ENCODE results near the gene TINCR.

Gene TINCR

DNA sequence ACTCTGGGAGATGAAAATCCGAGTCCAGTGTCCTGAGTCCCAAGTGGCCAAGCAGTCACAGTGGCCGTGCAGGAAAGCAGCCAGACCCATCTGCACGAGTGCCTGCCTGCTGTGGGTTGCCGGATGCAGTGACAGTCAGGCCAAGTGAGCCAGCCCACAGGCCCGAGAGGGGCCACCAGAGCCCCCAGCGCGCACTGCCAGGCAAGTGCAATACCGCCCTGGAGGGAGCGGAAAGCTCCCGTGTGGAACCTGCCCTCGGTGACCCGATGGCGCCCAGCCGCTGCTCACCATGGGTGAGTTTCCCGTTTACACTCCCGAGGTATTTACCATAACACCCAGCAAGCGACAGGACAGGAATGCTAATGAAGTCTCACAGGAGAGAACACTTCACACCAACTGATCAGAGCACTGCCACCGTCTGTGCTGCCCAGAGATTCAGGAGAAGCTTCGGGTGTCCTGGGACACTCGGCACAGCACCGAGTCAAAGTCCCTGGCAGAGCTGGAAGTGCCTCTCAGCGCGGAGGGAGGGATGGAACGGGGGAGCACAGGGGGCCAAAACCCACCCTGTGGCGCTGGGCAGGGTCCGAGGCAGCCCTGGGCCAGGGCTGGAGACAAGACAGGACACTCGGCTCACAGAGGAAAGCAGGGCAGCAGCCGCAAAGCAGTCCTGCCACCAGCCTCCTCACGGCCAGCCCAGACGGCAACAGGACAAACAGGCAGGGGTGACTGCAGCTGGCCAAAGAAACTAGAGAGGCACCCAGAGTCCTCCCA lies 21.3 kb upstream of the TINCR start:
- no peak for DNase-seq

DNA sequence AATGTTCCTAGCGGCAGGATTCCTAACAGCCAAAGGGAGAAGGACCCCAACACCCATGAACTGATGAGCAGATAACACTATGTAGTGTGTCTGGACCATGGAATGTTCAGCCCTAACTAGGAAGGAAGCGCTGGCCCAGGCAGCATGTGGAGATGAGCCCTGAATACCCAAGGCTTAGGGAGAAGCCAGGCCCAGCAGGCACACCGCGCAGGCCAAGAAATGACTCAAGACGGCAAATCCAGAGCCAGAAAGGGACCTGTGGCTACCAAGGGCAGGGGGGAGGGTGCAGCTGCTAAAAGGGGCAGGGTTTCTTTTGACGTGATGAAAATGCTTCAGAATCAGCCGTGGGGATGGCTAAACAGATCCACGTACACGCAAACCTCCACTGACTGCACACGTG lies 20.7 kb upstream of the TINCR start:
- DNase-seq = no peak

DNA sequence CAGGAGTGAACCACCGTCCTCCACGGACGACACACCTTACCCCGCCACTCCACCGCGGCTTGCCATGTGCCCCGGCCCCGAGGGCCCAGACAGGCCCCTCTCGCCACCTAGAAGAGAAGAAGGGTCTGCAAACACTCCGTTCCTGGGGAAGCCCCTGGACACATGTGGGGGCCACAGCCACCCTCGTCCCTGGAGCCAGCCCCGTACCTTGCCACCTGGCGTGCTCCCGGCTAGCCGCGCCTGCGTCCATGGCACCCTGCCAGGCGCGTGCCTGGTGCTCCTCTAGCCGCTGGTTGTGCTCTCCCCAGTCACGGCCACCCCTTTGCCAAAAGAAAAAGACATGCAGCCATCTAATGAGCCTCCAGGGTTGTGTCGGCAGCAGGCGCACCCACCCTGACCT lies 19.9 kb upstream of the TINCR start:
- DNase-seq = no peak

DNA sequence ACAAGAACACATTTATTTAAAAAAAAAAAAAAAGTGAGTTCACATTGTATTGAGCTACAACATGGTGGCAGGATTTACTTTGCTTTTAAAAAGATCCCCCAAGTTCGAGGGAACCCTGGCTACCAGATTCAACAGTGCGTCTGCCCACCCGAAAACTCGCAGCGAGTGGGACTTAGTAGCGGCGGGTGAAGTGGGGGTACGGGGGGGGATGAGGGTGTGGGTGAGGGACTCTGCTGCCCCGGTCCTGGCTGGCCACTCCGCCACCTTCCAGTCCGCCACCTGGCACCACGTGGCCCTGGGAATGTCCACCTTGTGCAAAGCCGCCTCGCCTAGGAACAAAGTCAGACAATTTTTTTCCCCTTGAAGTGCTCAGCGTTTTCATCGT lies 19.3 kb upstream of the TINCR start:
- DNase-seq = no peak

DNA sequence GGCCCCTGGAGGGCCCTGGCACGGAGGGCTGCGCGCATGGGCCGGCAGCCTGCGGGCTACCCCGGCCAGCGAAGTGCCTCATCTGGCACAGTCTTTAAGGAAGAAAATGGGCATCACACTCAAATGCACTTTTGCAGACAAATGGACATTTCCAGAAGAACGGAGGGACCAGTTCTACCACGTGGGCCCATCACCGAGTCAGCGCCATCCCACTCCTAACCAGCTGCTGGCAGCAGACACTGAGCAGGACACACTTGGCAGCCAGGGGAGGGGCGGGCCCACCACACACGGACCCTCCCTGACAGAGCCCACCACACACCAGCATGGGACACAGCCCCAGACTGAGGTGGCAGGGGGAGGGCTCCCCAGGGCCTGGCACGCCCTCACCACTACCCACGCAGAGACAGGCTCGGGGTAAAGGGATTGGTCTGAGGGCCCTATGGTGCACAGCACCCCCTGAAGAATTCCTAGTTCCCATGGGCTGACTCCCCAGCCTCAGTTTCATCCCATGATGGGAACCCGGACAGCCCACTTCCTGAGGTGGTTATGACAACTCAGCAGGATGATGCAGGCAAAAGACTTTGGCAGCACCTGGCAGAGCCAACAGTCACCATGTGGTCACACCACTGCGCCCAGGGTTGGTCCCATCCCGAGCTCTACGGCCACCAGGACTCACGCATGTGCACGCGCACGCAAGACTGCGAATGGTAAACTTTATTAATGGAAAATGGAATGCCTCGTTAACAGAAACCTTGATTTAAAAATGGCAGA lies 18.7 kb upstream of the TINCR start:
- no peak for DNase-seq

DNA sequence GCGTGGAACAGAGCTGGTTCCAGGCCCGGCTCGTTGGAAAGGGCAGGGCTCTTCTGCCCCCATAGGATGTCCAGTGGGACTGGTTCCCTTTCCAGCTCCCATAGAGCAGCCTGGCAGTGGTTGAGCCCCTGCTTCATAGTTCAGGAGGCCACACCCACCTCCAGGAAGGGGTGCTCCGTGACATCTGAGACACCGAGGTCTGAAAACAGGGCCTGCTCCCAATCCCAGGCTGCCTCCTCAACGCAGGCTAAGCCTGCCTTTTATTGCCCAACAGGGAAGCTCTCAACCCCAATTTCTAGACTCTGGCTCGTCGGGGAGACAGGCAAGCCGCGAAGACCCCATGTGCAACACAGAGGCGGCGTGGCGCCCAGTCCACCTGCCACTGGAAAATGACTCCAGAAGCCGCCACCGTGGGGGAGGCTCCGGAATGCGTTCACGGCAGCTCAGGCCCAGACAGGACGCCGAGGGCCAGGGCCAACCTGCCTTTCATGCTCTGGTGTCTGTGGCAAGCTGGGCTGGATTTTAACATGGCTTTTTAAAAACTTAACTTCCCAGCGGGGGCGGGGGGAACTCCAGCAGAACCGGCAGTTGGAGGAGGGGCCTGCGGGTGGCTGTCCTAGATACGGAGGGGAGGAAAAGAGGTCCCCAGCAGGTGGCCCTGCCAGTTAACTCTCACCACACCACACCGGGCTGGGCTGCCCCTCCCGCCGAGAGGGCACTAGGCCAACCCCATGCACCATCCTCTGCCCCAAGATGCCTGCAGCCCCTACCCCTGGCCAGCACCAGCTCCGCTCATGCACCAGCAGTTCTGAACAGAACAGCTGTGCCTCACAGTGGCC lies 17.9 kb upstream of the TINCR start:
- peak; percentile 90 for DNase-seq

DNA sequence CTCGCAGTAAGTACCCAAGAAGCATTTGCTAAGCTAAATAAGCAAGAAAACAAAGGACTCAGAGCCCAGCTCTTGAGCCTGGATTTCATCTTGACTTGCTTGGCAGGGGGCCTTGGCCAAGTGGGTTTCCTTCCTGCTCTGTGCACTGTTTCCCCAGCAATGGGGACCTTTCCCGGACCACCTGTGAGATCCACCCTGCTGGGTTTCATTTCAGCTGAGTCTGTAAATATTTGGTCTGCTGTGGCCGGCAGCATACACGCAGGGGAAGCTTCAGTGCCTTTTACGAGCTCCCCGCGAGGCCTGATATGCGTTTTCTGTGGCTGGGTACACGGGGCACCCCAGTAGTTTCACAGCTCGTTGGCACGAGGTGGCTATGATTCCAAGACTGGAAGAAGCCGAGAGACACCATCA lies 12.4 kb upstream of the TINCR start:
- no peak for DNase-seq

DNA sequence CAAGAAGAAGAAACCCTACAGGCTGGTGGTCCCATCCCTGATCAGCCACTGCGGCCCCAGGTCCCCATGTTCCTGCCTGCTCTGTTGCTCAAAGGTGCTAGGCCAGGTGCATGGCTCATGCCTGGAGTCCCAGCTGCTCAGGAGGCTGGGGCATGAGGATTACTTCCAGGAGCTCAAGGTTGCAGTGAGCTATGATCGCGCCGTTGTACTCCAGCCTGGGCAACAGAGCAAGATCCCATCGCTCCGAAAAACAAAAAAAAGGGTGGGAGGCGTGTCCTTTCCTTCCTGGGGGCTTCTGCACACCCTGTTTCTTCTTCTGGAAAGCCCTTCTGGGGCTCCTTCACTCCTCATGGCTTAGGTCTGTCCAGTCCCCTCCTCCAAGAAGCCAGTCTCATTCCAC lies 11.9 kb upstream of the TINCR start:
- no peak for DNase-seq

DNA sequence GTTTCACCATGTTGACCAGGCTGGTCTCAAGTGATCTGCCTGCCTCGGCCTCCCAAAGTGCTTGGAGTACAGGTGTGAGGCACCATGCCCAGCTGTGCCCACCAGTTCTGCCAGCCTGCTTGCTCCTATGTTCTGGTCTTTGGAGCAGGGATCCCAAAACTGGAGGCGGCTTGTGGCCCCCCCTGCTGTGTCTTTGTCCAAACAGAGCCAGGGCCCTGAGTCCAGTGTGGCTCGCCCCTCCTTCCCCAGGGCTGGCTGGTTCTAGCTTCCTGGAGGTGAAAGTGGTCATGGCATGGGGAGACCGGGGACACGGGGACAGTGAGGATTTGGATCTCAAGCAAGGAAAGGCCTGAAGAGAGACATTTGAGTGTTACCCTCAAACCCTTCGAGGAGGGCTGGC lies 11.5 kb upstream of the TINCR start:
- DNase-seq = no peak

DNA sequence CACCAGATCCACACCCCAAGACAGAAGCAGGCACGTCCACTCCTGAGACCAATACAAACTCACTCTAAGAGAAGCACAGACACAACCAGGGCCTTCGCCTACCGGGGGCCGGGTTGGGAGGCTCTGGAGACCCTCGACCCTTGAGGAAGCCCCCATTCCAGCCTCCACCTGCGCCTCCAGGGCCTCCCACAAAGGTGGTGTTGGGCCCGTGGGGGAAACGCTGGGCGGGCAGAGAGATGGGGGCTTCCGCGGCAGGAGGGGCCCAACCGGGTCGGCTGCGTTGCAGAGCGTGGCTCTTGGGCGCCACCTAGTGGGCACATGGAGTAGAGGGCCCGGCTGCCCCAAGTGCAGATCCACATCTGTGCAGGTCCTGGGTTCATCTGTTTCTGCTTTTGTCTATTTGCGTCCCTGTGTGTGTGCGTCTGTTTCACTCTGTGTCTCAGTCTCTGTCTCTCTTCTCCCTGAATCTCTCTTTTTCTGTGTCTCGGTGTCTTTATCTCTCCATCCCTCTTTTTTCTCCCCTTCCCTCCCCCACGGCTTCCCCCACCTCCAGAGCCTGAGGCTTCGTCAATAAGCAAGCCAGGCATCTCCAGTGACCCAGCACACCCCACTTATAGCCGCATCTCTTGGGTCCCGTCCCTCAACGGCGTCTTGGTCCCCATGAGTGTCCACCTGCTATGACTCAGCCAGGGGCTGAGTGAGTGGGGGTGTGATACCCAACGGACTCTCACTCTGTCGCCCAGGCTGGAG lies 10.5 kb upstream of the TINCR start:
- peak; percentile 90 for DNase-seq

DNA sequence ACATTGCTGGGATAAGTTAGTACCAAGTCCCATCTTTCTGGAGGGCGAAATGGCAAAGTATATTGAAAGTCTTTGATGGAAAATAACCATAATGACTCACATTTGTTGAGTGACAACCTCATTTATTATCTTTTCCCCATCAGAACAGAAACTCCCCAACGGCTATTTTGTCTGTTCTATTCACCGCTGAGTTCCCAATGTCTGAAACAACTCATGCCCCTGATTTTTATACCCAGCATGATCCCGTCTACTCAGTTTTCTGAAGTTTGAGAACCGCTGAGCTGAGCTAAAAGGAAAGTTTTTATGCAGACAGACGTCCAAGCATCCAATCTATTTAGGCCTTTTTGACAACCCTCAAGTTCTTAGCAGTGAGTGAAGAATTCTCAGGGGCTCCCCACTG lies 7.8 kb upstream of the TINCR start:
- no peak for DNase-seq

DNA sequence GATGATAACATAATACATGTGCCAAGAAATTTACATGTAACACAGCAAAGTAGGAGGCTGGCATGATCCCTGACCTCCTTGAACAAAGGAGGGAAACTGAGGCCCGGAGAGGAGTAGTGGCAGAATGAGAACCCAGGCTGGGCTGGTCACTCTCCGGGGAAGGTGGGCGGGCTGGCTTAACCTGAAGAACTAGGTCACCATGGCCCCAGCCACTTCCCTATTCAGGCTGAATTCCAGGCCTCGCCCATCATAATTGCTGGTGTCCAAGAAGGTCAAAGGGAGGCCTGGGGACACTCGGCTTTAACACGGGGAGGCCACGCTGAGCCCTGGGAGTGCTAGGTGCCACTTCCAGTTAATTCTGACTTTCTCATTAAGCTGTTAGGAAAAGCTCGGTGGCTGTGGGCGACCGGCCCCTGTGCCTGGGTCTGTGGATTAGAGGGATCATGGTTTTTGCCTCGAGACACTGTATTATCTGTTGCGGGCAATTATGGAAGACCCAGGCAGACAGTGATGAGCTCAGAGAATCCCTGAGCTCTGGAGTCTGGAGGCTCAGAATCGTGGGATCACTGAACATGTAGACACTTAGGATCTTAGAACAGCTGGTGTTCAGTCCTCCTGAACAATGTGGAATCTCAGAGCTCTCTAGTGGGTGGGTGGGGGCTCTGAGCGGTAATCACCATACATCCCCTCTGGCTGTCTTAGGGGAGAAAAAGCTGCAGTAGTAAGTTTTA lies 5.0 kb upstream of the TINCR start:
- peak; percentile 79 for DNase-seq

DNA sequence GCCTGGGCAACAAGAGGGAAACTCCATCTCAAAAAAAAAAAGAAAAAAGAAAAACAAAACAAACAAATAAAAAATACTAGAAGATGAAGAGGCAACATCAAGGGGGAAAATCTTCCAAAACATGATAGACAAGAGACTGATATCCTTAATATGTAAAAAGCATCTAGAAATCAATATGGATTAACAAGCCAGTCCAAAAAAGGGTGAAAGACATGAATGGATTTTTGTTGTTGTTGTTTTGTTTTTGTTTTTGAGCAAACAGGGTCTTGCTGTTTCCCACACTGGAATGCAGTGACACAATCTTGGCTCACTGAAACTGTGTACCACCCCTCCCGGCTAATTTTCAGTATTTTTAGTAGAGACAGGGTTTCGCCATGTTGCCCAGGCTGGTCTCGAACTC lies 4.0 kb upstream of the TINCR start:
- no peak for DNase-seq

DNA sequence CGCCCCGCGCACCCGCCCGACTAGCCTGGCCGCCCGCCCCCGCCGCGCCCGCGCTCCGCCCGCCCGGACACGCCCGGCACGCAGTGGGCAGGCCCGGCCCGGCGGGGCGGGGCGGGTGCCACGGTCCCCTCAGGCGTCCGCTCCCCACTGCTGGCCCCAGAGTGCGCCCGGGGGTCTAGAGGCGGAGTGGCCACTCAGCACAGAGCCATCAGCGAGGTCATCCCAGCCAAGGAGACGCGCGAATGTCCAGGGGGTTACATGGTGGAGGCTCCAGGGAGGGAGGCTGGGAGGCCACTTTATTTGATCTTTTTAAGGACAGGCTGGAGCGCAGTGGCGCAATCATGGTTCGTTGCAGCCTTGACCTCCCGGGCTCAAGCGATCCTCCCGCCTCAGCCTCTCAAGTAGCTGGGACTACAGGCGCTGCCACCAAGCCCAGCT lies 236 bp upstream of the TINCR start:
- DNase-seq = peak; percentile 48

DNA sequence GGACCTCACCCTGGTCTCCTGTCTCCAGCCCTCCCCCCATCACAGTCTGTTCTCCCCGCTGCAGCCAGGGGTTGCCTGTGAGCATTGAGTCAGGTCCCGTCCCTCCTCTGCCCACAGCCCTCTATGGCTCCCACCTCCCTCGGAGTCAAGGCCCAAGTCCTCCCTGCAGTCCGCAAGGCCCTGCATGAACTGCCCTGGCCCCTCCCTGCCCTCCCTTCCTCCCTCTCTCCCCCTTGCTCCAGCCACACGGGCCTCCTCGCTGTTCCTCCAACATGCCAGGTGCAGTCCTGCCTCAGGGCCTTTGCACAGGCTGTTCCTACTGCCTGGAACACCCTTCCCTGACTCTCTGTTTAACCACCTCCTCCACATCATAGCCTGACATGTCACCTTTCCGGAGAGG lies 2.8 kb downstream of the TINCR start:
- DNase-seq = no peak

DNA sequence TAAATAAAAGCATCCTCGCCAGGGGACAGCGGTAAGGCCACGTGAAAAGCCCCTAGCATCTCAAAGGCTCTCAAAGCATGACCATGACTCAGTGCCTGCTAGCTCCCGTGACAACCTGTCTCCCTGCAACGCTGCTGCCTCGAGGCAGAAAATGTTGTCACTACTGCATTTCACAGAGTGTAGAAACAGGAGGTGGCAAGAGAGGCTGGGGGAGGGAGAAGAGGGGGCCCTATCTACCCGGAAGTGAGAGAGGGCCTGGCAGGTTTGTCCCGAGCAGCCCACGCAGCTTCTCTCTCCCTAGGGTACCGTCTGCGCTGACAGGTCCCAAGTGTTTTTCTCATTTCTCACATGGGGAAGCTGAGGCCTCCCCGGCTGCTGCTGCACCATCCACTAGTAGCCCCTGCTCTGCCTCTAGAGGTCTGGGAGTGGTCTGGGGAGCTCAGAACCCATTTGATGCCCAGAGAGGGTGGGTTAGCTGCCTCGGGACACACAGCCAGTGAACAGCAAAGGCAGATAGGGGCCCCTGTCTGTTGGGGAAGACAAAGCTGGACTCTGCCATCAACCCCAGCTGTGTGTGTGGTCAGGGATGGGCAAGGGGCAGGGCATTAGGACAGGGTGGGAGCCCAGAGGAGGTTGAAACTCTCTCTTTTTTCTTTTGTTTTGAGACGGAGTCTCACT lies 3.7 kb downstream of the TINCR start:
- no peak for DNase-seq

DNA sequence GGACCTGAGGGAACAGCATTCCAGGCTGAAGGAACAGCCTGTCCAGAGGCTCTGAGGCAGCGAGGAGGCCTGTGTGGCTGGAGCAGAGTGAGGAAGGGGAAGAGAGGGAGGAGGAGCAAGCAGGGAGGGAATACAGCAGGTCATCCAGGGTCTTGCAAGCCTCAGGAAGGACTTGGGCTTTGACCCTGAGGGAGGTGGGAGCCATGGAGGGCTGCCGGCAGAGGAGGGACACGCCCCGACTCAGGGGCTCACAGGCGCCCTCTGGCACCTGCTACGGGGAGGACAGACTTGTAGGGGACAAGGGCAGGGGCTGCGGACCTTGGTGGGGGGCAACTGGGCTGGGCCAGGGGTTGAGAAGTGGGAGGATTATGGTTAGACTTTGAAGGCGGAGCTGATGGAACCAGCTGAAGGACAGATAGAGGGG lies 4.7 kb downstream of the TINCR start:
- DNase-seq = no peak

DNA sequence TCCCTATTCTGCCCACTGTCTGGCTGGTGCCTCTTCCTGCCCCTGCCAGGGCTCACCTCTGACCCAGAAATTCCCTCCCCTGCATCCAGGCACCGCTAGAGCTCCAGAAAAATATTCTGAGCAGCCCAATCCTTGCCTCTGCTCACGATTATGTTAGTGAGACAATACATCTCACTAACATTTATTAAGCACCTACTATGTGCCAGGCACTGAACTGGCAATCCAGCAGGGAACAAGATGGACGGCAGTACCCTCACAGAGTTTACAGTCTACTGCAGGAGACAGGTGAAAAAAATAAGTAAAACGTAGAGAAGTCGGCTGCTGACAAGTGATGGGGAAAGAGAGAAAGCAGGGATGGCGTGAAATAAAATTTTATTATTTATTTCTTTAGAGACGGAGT lies 5.5 kb downstream of the TINCR start:
- no peak for DNase-seq

DNA sequence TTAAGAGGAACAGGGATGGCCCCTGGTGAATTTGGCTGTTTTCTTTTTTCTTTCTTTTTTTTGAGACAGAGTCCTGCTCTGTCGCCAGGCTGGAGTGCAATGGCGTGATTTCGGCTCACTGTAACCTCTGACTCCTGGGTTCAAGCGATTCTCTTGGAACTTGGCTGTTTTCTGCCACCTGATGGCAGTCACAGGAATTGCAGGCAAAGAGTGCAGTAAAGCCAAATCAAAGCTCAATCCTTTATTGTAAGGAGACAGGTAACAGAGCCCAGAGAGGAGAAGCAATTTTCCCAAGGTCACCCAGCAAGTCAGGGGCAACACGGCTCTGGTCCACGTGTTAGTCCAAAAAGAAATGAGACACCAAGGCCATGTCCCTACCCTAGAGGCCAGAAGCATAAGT lies 6.2 kb downstream of the TINCR start:
- DNase-seq = no peak

DNA sequence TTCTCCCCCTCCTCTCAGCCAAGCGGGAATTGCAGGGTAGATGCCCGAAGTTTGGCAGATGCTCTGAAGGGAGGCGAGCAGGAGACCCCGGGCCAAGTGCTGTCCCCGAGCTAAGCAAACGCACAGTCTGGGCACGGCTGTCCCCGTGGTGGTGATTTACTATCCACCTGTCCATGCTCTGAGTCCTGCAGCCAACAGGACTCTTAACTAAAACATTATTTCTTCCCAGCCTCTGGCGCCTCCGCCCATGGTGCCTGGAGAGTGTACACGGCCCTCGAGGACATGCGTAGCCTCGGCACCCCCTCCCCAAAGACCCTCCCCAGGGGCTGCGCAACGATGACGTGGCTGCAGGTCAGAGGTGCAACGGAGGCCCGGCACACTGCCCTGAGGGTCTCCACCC lies 7.6 kb downstream of the TINCR start:
- DNase-seq = no peak

DNA sequence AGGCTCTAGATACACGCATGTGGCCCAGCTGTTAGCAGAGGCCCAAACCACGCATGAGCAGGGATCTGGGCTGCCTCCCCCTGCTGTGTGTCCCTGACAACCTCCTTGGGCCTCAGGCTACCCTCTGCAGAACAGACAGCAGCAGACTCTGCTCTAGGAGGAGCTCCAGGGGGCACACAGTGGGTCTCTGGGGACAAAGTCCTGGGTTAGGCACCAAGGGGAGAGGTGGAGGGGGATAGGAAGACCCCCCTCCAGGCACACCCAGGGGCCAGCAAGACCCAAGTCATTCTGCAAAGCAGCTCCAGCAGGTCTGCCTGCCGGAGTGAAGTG lies 8.0 kb downstream of the TINCR start:
- DNase-seq = peak; percentile 54

Measured in retina (tissue), 1 donor.